22Rv1 (cell line): Measurements from ENCODE around the gene ZDHHC6.

Experiments used
- H3K27ac ChIP-seq: fragments of 450-650 bp; 2 replicates; pipeline ENCODE4 v1.5.1; 2017
- ZFX ChIP-seq: fragments of 450-650 bp; IDR thresholded peaks from 2 replicates; pipeline ENCODE4 v1.6.1; 2017; ENCODE audit warnings: antibody characterized with exemption, borderline replicate concordance
- TF ChIP-seq, protein P1 (sequence below): fragments of 450-650 bp; IDR thresholded peaks from 2 replicates; pipeline ENCODE4 v1.5.1; 2017; ENCODE audit warnings: mild to moderate bottlenecking

The ZDHHC6 gene

DNA sequence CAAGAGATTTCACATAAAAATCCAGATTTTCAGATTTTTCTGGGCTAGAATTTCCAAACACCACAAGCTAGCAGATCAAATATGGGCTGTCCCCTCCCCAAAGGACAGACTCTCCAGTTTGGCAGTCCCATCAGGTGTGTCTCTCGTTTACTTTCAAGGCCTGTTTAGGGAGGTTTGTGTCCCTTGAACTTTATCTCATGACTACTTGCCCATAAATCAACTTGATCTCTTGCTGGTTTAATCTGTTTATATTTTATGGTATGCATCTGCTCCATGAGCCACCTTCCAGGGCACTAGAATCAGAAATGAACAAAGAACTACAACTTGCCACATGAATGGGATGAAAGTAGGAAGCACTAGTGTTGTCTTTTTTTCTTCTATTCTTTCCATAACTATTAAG is 5.2 kb downstream of the ZDHHC6 start:
- no peak for TF ChIP-seq ZFX
- TF ChIP-seq, protein P1, sequence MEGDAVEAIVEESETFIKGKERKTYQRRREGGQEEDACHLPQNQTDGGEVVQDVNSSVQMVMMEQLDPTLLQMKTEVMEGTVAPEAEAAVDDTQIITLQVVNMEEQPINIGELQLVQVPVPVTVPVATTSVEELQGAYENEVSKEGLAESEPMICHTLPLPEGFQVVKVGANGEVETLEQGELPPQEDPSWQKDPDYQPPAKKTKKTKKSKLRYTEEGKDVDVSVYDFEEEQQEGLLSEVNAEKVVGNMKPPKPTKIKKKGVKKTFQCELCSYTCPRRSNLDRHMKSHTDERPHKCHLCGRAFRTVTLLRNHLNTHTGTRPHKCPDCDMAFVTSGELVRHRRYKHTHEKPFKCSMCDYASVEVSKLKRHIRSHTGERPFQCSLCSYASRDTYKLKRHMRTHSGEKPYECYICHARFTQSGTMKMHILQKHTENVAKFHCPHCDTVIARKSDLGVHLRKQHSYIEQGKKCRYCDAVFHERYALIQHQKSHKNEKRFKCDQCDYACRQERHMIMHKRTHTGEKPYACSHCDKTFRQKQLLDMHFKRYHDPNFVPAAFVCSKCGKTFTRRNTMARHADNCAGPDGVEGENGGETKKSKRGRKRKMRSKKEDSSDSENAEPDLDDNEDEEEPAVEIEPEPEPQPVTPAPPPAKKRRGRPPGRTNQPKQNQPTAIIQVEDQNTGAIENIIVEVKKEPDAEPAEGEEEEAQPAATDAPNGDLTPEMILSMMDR, result no peak
- H3K27ac ChIP-seq, result no peak overlapping the region

DNA sequence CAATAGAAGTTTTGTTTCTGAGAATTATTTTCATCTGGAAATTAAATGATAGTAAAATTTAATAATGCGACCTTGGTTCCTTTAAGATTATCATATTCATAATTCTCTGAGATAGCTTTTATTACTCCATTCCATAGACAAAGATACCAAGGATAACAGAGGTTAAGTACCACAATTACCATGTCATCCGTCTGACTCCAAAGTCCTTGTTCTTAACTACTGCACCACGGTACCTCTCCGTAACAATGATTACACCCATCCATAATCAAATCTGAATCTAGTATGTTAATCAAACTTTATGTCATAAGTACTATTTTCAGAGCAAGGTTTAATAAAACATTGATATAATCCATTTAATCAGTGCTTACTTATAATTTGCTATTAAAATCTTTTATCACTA is 8.4 kb downstream of the ZDHHC6 start:
- no peak for TF ChIP-seq ZFX
- TF ChIP-seq, protein P1, result no peak
- no peak overlapping the region for H3K27ac ChIP-seq

DNA sequence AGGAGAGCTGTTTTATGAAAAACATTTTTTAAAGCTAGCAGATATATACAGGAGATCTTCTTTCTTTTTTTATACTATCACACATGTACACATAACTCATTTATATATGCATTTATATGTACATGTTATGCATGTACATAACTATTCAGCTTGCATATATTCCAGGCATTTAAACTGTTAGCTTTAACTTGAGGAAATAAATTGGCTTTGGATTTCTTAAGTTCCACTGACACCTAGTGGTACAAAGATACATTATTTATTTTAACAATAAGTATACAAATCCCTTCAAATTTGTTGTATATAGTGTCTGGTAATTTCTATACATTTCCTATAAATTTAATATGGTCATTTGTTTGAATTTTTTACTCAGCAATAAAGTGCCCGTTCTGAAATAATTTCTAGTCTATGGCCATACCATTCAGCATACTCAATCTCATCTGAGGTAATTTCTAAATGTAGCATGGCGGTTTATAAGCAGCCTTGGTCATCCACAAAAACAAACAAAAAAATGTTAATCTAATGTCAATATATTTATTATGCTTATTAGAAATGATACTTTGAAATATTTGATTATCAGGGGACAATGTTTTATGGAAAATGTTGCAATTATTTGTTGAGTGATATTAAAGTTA is 11.6 kb downstream of the ZDHHC6 start:
- TF ChIP-seq ZFX, result no peak
- TF ChIP-seq, protein P1, result peak; percentile 67

DNA sequence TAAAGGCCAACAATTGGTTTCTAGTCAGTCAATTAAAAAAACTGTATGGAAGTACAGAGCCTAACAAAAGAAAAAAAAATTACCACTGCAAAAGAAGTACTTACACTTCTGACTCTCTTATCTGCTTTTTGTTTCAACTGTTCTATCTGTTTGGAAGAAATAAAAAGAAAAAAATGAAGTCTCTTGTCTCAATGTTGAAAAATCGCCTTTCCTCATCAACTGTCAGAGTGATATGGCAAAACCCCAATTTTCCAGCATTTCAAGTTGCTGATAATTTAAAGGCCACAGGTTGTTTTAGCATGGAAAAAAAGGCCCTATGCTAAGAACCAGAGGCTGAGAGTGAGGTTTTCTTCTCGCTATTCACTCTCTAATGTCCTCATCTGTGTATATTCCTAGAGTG is 13.6 kb downstream of the ZDHHC6 start:
- no peak for TF ChIP-seq ZFX
- TF ChIP-seq, protein P1, result no peak
- H3K27ac ChIP-seq, result no peak overlapping the region

More for the DNA sequence above, 11.6 kb downstream of the ZDHHC6 start:
- H3K27ac ChIP-seq, result no peak overlapping the region

DNA sequence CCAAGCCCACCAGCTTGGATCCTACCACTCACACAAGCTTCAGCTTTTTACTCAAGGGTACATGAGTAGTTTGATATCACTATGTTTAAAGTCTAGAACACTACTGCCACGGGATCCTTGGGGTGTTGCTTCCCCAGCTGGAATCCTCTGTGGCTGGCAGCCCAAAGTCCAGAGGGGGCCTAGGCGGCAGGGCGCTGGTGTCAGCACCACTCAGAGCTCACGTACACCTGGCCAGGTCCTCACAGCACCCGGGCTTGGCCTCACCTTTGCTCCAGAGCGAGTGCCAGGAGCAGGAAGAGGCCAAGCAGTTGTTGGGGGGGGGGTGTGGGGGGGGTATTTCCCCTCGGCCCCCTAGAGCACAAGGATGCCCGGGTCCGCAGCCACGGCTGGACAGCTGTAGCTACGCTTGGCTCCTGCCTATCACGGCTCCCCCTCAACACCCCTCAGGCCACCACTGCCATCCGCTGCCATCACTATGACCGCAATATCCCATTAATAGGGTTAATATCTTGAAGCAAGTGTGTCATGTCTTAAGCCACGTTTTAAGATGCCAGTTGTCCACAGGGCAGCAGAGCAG is 17.0 kb downstream of the ZDHHC6 start:
- H3K27ac ChIP-seq, result no peak overlapping the region
- TF ChIP-seq ZFX, result no peak
- TF ChIP-seq, protein P1, result no peak

DNA sequence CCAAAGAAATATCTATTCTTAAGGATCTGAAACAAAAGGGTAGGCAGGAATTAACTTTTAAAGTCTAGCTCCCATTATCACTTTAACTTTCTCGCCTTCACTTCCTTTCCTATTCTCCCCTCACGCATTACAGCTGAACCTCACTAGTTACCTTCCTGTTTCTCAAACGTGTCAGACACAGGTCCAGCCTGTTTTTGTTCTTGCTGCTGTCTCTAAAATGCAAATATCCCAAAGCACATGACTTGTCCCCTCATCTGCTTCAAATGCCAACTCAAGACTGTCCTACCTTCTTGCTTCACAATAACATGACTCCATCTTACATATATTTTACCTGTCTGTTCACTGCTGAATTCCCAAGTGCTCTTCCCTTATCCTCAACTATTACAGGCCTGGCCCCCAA is 17.6 kb downstream of the ZDHHC6 start:
- no peak for TF ChIP-seq ZFX
- TF ChIP-seq, protein P1, result no peak
- 0 out of 2 replicates have a peak overlapping the region, but pooled peaks have one; percentile 10 for H3K27ac ChIP-seq

DNA sequence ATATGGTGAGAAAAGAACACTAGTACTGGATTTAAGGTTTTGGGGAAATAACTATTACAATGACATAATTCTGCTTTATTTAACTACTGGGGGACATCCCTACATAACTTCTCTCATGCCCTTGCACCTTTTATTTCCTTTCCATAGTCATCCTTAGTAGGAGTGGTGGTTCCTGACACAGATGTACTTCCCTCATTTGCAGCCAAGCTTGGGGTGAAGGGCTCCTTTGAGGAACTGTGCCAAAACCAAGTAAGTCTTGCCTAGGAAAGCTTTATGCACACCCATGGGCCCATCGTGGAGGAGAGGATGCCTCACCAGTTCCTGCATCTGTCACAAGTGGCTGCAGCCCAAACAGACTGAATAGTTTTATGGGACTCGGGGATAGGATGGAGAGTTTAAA is 20.6 kb downstream of the ZDHHC6 start:
- no peak for TF ChIP-seq ZFX
- TF ChIP-seq, protein P1, result no peak
- H3K27ac ChIP-seq, result no peak overlapping the region
